ENCODE data around the gene ATOX1. TPM values are rescaled to one million over a fixed set of nuclear protein-coding genes. Genes with fewer than 3 reads are reported as not detected.

ATOX1 gene
- total and polyA plus RNA-seq, 2 of the 13 experiments (the other 11 are each of a cell fraction or from before 2014, with no cell fraction given) = 62.4 to 124 TPM

DNA sequence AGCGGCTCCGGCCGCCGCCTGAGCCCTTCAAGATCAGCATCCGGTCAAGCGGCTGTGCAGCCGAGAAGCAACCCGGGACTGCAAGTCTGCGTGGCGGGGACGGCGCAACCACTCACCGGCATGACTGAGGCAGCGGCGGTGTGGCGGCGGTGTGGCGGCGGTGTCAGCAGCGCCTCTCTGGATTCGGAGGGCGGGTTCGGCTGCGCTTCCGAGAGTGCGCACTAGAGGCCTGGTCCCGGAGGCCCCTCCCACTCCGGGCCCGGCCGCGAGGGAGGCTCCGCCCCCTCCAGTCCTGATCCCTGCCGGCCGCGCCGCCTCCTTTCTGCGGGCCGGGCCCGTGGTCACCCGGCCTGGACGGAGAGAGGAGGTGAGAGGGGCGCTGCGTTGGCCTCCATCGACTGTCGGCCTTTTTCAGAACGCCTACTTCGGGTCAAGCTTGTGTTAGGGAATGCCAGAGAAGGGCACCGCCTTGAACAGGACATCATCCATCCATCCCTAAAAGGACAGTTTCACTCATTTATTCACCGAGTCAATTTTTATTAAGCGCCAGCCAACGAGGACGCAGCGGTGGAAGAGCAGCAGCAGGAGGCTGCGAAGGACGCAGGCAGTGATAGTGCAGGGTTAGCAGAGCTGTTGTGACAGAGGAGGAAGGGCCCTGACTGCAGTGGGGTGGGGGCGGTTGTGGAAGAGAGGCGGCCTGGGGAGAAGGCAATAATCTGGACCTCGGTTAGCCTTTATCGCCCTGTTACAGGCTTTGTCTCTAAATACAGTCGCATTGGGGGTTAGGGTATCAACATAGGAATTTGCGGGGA lies at the start of gene ATOX1 (continued):
- TF ChIP-seq ZNF260 (CRISPR knock-in tag; IDR thresholded peaks at IDR 0.05; ENCODE audit: borderline replicate concordance, low read depth) = no peak
- TF ChIP-seq, protein P1, sequence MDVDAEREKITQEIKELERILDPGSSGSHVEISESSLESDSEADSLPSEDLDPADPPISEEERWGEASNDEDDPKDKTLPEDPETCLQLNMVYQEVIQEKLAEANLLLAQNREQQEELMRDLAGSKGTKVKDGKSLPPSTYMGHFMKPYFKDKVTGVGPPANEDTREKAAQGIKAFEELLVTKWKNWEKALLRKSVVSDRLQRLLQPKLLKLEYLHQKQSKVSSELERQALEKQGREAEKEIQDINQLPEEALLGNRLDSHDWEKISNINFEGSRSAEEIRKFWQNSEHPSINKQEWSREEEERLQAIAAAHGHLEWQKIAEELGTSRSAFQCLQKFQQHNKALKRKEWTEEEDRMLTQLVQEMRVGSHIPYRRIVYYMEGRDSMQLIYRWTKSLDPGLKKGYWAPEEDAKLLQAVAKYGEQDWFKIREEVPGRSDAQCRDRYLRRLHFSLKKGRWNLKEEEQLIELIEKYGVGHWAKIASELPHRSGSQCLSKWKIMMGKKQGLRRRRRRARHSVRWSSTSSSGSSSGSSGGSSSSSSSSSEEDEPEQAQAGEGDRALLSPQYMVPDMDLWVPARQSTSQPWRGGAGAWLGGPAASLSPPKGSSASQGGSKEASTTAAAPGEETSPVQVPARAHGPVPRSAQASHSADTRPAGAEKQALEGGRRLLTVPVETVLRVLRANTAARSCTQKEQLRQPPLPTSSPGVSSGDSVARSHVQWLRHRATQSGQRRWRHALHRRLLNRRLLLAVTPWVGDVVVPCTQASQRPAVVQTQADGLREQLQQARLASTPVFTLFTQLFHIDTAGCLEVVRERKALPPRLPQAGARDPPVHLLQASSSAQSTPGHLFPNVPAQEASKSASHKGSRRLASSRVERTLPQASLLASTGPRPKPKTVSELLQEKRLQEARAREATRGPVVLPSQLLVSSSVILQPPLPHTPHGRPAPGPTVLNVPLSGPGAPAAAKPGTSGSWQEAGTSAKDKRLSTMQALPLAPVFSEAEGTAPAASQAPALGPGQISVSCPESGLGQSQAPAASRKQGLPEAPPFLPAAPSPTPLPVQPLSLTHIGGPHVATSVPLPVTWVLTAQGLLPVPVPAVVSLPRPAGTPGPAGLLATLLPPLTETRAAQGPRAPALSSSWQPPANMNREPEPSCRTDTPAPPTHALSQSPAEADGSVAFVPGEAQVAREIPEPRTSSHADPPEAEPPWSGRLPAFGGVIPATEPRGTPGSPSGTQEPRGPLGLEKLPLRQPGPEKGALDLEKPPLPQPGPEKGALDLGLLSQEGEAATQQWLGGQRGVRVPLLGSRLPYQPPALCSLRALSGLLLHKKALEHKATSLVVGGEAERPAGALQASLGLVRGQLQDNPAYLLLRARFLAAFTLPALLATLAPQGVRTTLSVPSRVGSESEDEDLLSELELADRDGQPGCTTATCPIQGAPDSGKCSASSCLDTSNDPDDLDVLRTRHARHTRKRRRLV (CRISPR knock-in tag; IDR thresholded peaks at IDR 0.05) = 0 out of 2 replicates have a peak, but pooled peaks have one; percentile 62
- TF ChIP-seq, protein P2, sequence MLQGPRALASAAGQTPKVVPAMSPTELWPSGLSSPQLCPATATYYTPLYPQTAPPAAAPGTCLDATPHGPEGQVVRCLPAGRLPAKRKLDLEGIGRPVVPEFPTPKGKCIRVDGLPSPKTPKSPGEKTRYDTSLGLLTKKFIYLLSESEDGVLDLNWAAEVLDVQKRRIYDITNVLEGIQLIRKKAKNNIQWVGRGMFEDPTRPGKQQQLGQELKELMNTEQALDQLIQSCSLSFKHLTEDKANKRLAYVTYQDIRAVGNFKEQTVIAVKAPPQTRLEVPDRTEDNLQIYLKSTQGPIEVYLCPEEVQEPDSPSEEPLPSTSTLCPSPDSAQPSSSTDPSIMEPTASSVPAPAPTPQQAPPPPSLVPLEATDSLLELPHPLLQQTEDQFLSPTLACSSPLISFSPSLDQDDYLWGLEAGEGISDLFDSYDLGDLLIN (CRISPR knock-in tag; IDR thresholded peaks at IDR 0.05; ENCODE audit: borderline replicate concordance) = no peak
- TF ChIP-seq, protein P3, sequence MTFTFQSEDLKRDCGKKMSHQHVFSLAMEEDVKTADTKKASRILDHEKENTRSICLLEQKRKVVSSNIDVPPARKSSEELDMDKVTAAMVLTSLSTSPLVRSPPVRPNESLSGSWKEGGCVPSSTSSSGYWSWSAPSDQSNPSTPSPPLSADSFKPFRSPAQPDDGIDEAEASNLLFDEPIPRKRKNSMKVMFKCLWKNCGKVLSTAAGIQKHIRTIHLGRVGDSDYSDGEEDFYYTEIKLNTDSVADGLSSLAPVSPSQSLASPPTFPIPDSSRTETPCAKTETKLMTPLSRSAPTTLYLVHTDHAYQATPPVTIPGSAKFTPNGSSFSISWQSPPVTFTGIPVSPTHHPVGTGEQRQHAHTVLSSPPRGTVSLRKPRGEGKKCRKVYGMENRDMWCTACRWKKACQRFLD (CRISPR knock-in tag; IDR thresholded peaks at IDR 0.05; ENCODE audit: borderline replicate concordance) = 0 out of 2 replicates have a peak, but pooled peaks have one; percentile 71
- TF ChIP-seq, protein P4, sequence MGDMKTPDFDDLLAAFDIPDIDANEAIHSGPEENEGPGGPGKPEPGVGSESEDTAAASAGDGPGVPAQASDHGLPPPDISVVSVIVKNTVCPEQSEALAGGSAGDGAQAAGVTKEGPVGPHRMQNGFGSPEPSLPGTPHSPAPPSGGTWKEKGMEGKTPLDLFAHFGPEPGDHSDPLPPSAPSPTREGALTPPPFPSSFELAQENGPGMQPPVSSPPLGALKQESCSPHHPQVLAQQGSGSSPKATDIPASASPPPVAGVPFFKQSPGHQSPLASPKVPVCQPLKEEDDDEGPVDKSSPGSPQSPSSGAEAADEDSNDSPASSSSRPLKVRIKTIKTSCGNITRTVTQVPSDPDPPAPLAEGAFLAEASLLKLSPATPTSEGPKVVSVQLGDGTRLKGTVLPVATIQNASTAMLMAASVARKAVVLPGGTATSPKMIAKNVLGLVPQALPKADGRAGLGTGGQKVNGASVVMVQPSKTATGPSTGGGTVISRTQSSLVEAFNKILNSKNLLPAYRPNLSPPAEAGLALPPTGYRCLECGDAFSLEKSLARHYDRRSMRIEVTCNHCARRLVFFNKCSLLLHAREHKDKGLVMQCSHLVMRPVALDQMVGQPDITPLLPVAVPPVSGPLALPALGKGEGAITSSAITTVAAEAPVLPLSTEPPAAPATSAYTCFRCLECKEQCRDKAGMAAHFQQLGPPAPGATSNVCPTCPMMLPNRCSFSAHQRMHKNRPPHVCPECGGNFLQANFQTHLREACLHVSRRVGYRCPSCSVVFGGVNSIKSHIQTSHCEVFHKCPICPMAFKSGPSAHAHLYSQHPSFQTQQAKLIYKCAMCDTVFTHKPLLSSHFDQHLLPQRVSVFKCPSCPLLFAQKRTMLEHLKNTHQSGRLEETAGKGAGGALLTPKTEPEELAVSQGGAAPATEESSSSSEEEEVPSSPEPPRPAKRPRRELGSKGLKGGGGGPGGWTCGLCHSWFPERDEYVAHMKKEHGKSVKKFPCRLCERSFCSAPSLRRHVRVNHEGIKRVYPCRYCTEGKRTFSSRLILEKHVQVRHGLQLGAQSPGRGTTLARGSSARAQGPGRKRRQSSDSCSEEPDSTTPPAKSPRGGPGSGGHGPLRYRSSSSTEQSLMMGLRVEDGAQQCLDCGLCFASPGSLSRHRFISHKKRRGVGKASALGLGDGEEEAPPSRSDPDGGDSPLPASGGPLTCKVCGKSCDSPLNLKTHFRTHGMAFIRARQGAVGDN (CRISPR knock-in tag; IDR thresholded peaks at IDR 0.05) = peak; percentile 93
- TF ChIP-seq CBX2 (IDR thresholded peaks at IDR 0.05; ENCODE audit: low read depth, low read length) = no peak
- TF ChIP-seq CBX2 (CRISPR knock-in tag; IDR thresholded peaks at IDR 0.05; ENCODE audit: low read depth) = no peak
- TF ChIP-seq, protein P5, sequence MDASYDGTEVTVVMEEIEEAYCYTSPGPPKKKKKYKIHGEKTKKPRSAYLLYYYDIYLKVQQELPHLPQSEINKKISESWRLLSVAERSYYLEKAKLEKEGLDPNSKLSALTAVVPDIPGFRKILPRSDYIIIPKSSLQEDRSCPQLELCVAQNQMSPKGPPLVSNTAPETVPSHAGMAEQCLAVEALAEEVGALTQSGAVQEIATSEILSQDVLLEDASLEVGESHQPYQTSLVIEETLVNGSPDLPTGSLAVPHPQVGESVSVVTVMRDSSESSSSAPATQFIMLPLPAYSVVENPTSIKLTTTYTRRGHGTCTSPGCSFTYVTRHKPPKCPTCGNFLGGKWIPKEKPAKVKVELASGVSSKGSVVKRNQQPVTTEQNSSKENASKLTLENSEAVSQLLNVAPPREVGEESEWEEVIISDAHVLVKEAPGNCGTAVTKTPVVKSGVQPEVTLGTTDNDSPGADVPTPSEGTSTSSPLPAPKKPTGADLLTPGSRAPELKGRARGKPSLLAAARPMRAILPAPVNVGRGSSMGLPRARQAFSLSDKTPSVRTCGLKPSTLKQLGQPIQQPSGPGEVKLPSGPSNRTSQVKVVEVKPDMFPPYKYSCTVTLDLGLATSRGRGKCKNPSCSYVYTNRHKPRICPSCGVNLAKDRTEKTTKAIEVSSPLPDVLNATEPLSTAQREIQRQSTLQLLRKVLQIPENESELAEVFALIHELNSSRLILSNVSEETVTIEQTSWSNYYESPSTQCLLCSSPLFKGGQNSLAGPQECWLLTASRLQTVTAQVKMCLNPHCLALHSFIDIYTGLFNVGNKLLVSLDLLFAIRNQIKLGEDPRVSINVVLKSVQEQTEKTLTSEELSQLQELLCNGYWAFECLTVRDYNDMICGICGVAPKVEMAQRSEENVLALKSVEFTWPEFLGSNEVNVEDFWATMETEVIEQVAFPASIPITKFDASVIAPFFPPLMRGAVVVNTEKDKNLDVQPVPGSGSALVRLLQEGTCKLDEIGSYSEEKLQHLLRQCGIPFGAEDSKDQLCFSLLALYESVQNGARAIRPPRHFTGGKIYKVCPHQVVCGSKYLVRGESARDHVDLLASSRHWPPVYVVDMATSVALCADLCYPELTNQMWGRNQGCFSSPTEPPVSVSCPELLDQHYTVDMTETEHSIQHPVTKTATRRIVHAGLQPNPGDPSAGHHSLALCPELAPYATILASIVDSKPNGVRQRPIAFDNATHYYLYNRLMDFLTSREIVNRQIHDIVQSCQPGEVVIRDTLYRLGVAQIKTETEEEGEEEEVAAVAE (CRISPR knock-in tag; IDR thresholded peaks at IDR 0.05; ENCODE audit: borderline replicate concordance) = peak; percentile 53
- peak; percentile 62; the same call in 1 of the 2 replicates for TF ChIP-seq ZSCAN31 (CRISPR knock-in tag; IDR thresholded peaks at IDR 0.05; ENCODE audit: low read depth)
- TF ChIP-seq ZNF451 (CRISPR knock-in tag; IDR thresholded peaks at IDR 0.05) = peak; percentile 33; the same call in 1 of the 2 replicates

All from HepG2 (cell line).